ENCODE measurements around the gene ANKRD52.

DNA sequence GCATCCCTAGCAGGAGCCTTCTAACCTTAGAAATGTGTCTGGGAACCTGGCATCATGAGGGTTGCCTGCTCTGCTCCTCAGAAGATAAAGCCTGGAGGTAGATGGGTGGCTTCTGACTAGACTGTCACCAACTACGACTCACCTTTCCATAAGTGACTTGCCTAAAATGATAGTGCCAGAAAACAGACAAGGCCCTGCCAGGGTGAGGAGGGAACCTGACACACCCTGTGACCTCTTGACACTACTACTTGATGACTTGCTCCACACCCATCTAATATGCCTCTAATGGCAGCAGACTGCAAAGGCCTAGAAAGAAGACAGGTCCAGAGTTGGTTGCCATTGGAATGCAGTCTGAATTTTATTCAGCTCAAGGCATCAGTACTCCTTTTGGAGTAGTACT lies 45.8 kb downstream of the ANKRD52 start:
- TF ChIP-seq, protein P1, sequence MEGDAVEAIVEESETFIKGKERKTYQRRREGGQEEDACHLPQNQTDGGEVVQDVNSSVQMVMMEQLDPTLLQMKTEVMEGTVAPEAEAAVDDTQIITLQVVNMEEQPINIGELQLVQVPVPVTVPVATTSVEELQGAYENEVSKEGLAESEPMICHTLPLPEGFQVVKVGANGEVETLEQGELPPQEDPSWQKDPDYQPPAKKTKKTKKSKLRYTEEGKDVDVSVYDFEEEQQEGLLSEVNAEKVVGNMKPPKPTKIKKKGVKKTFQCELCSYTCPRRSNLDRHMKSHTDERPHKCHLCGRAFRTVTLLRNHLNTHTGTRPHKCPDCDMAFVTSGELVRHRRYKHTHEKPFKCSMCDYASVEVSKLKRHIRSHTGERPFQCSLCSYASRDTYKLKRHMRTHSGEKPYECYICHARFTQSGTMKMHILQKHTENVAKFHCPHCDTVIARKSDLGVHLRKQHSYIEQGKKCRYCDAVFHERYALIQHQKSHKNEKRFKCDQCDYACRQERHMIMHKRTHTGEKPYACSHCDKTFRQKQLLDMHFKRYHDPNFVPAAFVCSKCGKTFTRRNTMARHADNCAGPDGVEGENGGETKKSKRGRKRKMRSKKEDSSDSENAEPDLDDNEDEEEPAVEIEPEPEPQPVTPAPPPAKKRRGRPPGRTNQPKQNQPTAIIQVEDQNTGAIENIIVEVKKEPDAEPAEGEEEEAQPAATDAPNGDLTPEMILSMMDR (IDR thresholded peaks at IDR 0.05; ENCODE audit: insufficient read depth, low read length, poor library complexity, severe bottlenecking), result no peak
- TF ChIP-seq EZH2phosphoT487 (conservative IDR thresholded peaks at IDR 0.05; ENCODE audit: low read length), result no peak

All from SU-DHL-6 (cell line).